ENCODE measurements around the gene MAGEC2. TPM values are rescaled to one million over a fixed set of nuclear protein-coding genes. Genes with fewer than 3 reads are reported as not detected.

Gene MAGEC2, protein sequence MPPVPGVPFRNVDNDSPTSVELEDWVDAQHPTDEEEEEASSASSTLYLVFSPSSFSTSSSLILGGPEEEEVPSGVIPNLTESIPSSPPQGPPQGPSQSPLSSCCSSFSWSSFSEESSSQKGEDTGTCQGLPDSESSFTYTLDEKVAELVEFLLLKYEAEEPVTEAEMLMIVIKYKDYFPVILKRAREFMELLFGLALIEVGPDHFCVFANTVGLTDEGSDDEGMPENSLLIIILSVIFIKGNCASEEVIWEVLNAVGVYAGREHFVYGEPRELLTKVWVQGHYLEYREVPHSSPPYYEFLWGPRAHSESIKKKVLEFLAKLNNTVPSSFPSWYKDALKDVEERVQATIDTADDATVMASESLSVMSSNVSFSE
- total RNA-seq, result not detected

DNA sequence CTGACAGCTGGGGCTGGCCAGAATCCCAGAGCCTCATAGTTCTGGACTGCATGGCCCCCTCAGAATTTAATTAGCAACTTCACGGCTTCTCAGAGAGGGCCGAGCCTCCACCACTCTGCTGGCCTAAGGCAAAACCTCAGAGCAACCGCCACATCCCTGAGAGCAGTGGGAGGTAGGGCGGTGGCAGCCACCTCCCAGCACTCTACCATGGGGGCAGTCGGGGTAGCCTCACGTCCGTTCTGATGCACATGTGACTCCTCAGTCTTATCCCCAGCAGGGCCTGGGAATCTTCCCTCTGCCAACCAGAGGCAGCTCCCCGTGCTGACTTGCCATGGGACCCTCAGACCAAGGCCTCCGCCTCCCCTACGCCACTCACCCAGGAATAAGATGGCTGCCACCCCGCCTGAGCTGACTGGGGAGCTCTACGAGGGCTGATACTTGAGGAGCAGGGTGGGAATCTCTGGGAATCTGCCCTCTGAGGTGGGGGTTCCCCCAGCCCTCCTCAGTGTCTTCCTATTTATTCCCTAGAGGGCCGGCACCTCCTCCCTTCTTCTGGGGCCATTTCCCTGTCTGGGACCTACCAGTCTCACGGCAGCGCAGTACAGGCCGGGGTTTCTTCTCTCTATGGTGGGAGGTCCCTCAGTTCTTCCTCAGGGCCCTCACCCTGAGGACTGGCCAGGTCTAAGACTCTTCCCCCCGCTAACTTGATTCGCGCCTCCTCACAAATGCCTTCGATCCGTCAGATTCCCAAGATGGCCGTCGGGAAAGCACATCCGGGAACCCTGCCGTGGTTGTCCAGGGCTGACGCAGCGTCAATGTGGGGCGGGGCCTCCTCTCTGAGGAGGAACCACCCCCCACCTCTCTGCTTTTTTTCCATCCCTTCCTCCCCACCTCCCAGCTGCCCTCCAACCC lies at the start of gene MAGEC2:
Gene MAGEC2, minus strand, starts transcription at position 769 of the 912 bp plus-strand sequence. CDS start 1,303 bp downstream, outside the sequence.

All from parietal lobe (tissue), 1 donor.